ENCODE results near the gene CPA5. TPM values are rescaled to one million over a fixed set of nuclear protein-coding genes. Genes with fewer than 3 reads are reported as not detected.
A peak's percentile ranks its signal among the peaks of the same experiment; 100 is the strongest.

Gene CPA5
- total RNA-seq (2021; fragmentation: NEBNext Ultra II Directional; extraction: Animal tissue kit (Norgen Biotek cat#: 25700)) = not detected
- long read RNA-seq = 0 reads

DNA sequence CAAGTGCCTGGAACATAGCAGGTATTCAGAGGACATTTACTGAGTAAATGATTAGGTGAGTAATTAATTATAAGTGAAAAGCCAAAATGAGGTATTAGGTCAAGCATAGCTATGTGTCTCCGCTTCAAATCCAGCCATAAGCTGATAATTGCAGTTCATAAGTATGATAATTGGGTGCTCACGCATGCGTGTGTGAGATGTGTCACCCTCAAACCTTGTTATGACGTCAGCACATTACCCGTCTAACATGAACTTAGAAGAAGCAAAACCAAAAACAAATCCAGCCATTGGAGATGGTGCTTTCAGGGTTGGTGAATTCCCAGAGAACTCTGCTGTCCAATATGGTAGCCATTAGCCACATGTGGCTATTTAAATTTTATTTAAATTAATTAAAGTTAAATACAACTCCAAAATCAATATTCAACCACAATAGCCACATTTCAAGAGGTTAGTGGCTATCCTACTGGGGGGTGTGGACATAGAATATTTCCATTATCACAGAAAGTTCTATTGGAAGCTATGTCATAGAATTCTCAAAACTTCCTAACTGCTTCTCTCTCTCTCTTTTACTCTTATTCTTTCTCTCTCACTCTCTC lies at the start of gene CPA5:
Gene CPA5 (plus strand): TSS at position 546 of the 596 bp plus-strand sequence. CDS start 1,670 bp downstream, outside the sequence.
- H3K27me3 Mint-ChIP-seq (ENCODE audit: insufficient read depth) = peaks cover 15% of the 10 kb centered on the region
- TF ChIP-seq CTCF (IDR thresholded peaks at IDR 0.05) = no peak
- no peak within 1 kb of the TSS for H3K27ac Mint-ChIP-seq
- no peaks in the 10 kb centered on the region for H3K9me3 Mint-ChIP-seq
- no peaks in the 10 kb centered on the region for H3K36me3 Mint-ChIP-seq (ENCODE audit: low read depth)
- H3K4me1 Mint-ChIP-seq (ENCODE audit: low read depth) = no peaks in the 10 kb centered on the region
- no peak within 1 kb of the TSS for H3K4me3 Mint-ChIP-seq
- no peak for DNase-seq

- TF ChIP-seq CTCF (IDR thresholded peaks at IDR 0.05) = no peak
- H3K27ac Mint-ChIP-seq = no peak overlapping the region
- peaks cover 30% of the 10 kb centered on the region for H3K27me3 Mint-ChIP-seq (ENCODE audit: insufficient read depth)
- peak overlapping the region; percentile 4; the same call in 1 of the 2 replicates for H3K4me3 Mint-ChIP-seq
- peaks cover 4% of the 10 kb centered on the region; the same call in 1 of the 2 replicates for H3K9me3 Mint-ChIP-seq
- H3K4me1 Mint-ChIP-seq (ENCODE audit: low read depth) = peaks cover 50% of the 10 kb centered on the region
- H3K36me3 Mint-ChIP-seq (ENCODE audit: low read depth) = peaks cover 24% of the 10 kb centered on the region
- DNase-seq = peak; percentile 23
Measured at GRCh38 chr7:130296221-130296951, 48.2 kb upstream of the CPA5 start.

- TF ChIP-seq CTCF (IDR thresholded peaks at IDR 0.05) = no peak
- Mint-ChIP-seq H3K36me3 (ENCODE audit: low read depth) (peaks cover 24% of the 10 kb centered on the region), H3K27me3 (ENCODE audit: insufficient read depth) (peaks cover 33% of the 10 kb centered on the region), H3K4me3 (no peak overlapping the region), H3K27ac (no peak overlapping the region), H3K4me1 (ENCODE audit: low read depth) (peaks cover 35% of the 10 kb centered on the region), H3K9me3 (peaks cover 4% of the 10 kb centered on the region; the same call in 1 of the 2 replicates)
- no peak for DNase-seq
Measured at GRCh38 chr7:130297628-130298543, 46.7 kb upstream of the CPA5 start.

GRCh38 chr7:130298544-130299326 lies 45.9 kb upstream of the CPA5 start:
- Mint-ChIP-seq H3K27ac (no peak overlapping the region), H3K4me3 (no peak overlapping the region), H3K27me3 (ENCODE audit: insufficient read depth) (peaks cover 33% of the 10 kb centered on the region), H3K9me3 (peaks cover 4% of the 10 kb centered on the region; the same call in 1 of the 2 replicates), H3K36me3 (ENCODE audit: low read depth) (peaks cover 24% of the 10 kb centered on the region), H3K4me1 (ENCODE audit: low read depth) (peaks cover 27% of the 10 kb centered on the region)
- TF ChIP-seq CTCF (IDR thresholded peaks at IDR 0.05) = no peak
- DNase-seq = no peak

DNA sequence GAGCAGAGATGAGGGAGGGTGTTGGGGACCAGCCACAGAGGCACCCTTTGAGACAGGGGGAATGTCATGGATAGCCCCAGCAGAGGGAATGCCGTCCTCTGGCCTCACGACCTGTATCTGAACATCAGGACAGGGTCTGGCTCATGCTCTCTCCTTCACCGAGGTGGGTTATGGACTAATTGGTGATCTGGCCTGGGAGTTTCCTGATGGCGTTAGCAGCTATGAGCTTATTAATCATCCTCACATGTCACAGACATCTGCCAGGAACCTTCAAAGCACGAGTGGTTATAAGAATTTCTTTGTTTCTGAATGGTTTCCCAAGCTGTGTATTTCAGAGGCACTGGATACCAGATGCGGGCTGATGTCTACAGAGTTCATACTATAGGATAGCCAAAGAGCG lies 44.8 kb upstream of the CPA5 start:
- Mint-ChIP-seq H3K27me3 (ENCODE audit: insufficient read depth) (peaks cover 39% of the 10 kb centered on the region), H3K4me1 (ENCODE audit: low read depth) (peaks cover 15% of the 10 kb centered on the region), H3K4me3 (no peak overlapping the region), H3K36me3 (ENCODE audit: low read depth) (peaks cover 22% of the 10 kb centered on the region), H3K27ac (no peak overlapping the region), H3K9me3 (peaks cover 3% of the 10 kb centered on the region; the same call in 1 of the 2 replicates)
- TF ChIP-seq CTCF (IDR thresholded peaks at IDR 0.05) = no peak
- DNase-seq = no peak

Data from HFFc6 (cell line).